Transverse colon (tissue), 4 donors: Measurements from ENCODE around the gene SASH1. TPM values are rescaled to one million over a fixed set of nuclear protein-coding genes. Genes with fewer than 3 reads are reported as not detected.
A peak's percentile ranks its signal among the peaks of the same experiment; 100 is the strongest.

ENCODE experiments used
- DNase-seq: peaks from one replicate; pipeline ENCODE4 v3.0.0-alpha.2; 2019
- H3K27ac ChIP-seq, 4 donors: fragments of 200-600 bp; sonication (generic); 2 replicates each; pipeline ENCODE4 v1.5.1; 2016 to 2018; ENCODE audit warnings: inconsistent platforms in 4 of 4
- H3K27me3 ChIP-seq: fragments of 200-600 bp; sonication (generic); 2 replicates; pipeline ENCODE4 v1.5.1; 2017; ENCODE audit warnings: inconsistent platforms
- H3K36me3 ChIP-seq, 4 donors: fragments of 200-600 bp; sonication (generic); 2 replicates each; pipeline ENCODE4 v1.5.1; 2017 to 2019; ENCODE audit warnings: inconsistent platforms in 4 of 4
- H3K4me1 ChIP-seq, 4 donors: fragments of 200-600 bp; sonication (generic); 2 replicates each; pipeline ENCODE4 v1.5.1; 2017 to 2020; ENCODE audit warnings: inconsistent platforms in 4 of 4
- H3K4me3 ChIP-seq, 4 donors: fragments of 200-600 bp; sonication (generic); 1 replicate in 1 of 4; 2 replicates in 3 of 4; pipeline versions ENCODE4 v1.5.1 to v1.6.1; 2017 to 2019; ENCODE audit warnings: inconsistent platforms in 4 of 4
- H3K9me3 ChIP-seq, 2 donors: fragments of 200-600 bp; sonication (generic); 2 replicates each; pipeline ENCODE4 v1.5.1; 2017 to 2019; ENCODE audit warnings: inconsistent platforms in 2 of 2
- EP300 ChIP-seq: sonication (generic); formaldehyde crosslinking; IDR thresholded peaks from one replicate; pipeline ENCODE4 v1.6.1; 2017; ENCODE audit warnings: antibody characterized with exemption, low read depth
- POLR2A ChIP-seq: fragments of 450-650 bp; IDR thresholded peaks from one replicate; pipeline ENCODE4 v1.6.1; 2016; ENCODE audit warnings: antibody characterized with exemption, mild to moderate bottlenecking, moderate library complexity
- POLR2AphosphoS5 ChIP-seq, 3 donors: sonication (generic); formaldehyde crosslinking; IDR thresholded peaks; one replicate each; pipeline ENCODE4 v1.6.1; 2016; ENCODE audit warnings: antibody characterized with exemption in 3 of 3
- WGBS, 2 donors: methylation state at CpG; one replicate each; pipeline ENCODE4 v1.1.5; 2018; ENCODE audit warnings: low coverage in 1 of 2; 5-methylcytosine and 5-hydroxymethylcytosine counted together
- in situ Hi-C, 4 donors: fragments of 200-750 bp; cut with MboI; loops; one replicate each; pipeline versions ENCODE4 v1.15.0 to v1.15.1; 2017; ENCODE audit warnings: low sequenced_read_pairs in 3 of 4, low pct_ligation_motif_present in 1 of 4, low pct_unique_long_range_greater_than_20kb in 1 of 4
- intact Hi-C: fragments of 100-400 bp; cut with DNase I; formaldehyde crosslinking; loops from one replicate; pipeline ENCODE4 v1.15.1; 2023; ENCODE audit warnings: low total_unique reads
- total RNA-seq, 4 donors: library from RNA; depleted of rRNA; stranded (reverse); fragments of >200 nt; gene quantifications; one replicate each; pipeline ENCODE4 v1.1.0, GENCODE V29; 2016
- TF ChIP-seq, protein P1 (sequence below), 5 experiments: fragments of 200-600 bp in 3 of 5; fragments of 450-650 bp in 2 of 5; sonication (generic) in 3 of 5; IDR thresholded peaks; 1 replicate in 2 of 5; 2 replicates in 3 of 5; pipeline ENCODE4 v1.5.1; 2016 to 2017; ENCODE audit warnings: antibody characterized with exemption in 5 of 5, inconsistent platforms in 3 of 5, mild to moderate bottlenecking in 2 of 5, moderate library complexity in 1 of 5

The SASH1 gene
- total RNA-seq, 4 donors from 2014 or later, result 16.5 to 71.6 (median 28.7) TPM

DNA sequence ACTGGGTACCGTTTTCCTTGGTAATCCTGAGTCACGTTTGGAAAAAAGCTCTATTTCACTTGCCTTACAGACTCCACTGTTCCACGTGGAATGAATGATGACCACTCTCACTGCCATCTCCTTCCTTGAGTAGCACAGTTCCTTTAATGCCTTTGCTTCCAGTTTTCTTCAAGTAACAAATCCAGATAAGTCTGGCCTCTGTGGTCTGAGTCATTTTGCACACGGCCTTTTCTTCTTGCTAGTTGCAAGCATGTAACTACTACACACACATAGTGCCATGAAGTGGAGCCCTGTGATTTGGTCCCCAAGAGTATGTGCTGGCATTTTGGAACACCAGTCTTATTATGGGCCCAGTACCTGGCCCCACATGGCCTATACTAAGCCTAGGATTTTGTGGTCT lies 182.8 kb downstream of the SASH1 start:
- H3K36me3 ChIP-seq, result no peaks in the 10 kb centered on the region
- intact Hi-C loops, result no loop called here
- peaks cover 0 to 24% (median 5%) of the 10 kb centered on the region in 4 donors for H3K4me1 ChIP-seq
- WGBS, 2 donors, result 54 to 62% methylated on average over 3 to 4 of the region's 4 CpGs
- in situ Hi-C loops, result no loop called here
- DNase-seq, result no peak
- H3K9me3 ChIP-seq, result no peaks in the 10 kb centered on the region
- peak overlapping the region; percentile 60 to 79 (median 70) for H3K27ac ChIP-seq
- TF ChIP-seq, protein P1, sequence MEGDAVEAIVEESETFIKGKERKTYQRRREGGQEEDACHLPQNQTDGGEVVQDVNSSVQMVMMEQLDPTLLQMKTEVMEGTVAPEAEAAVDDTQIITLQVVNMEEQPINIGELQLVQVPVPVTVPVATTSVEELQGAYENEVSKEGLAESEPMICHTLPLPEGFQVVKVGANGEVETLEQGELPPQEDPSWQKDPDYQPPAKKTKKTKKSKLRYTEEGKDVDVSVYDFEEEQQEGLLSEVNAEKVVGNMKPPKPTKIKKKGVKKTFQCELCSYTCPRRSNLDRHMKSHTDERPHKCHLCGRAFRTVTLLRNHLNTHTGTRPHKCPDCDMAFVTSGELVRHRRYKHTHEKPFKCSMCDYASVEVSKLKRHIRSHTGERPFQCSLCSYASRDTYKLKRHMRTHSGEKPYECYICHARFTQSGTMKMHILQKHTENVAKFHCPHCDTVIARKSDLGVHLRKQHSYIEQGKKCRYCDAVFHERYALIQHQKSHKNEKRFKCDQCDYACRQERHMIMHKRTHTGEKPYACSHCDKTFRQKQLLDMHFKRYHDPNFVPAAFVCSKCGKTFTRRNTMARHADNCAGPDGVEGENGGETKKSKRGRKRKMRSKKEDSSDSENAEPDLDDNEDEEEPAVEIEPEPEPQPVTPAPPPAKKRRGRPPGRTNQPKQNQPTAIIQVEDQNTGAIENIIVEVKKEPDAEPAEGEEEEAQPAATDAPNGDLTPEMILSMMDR (IDR thresholded peaks at IDR 0.05), result no peak
- no peak overlapping the region for H3K4me3 ChIP-seq
- H3K27me3 ChIP-seq, result no peaks in the 10 kb centered on the region

DNA sequence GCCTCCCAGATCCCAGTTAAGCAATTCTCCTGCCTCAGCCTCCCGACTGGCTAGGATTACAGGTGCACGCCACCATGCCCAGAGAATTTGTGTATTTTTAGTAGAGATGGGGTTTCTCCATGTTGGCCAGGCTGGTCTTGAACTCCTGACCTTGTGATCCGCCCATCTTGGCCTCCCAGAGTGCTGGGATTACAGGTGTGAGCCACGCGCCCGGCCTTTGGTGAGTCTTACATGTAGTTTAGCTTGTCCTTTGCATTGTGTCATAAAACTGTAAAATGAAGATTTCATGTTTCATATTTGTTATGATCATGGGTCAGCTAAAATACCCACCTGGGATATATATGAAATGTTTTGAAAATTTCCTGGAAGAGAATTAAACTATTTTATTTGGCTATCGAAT lies 183.5 kb downstream of the SASH1 start:
- in situ Hi-C loops (no loop called here), intact Hi-C loops (no loop called here)
- no peak for DNase-seq
- H3K27ac ChIP-seq, result peak overlapping the region; percentile 16 to 79 (median 70)
- no peak overlapping the region for H3K4me3 ChIP-seq
- no peaks in the 10 kb centered on the region for H3K27me3 ChIP-seq
- H3K36me3 ChIP-seq, result no peaks in the 10 kb centered on the region
- H3K9me3 ChIP-seq, result no peaks in the 10 kb centered on the region
- peaks cover 4 to 17% (median 5%) of the 10 kb centered on the region in 4 donors for H3K4me1 ChIP-seq
- WGBS, 2 donors, result 95 to 97% methylated on average over 1 to 7 of the region's 7 CpGs
- TF ChIP-seq POLR2A (no peak), POLR2AphosphoS5 (IDR thresholded peaks at IDR 0.05) (no peak)
- TF ChIP-seq, protein P1 (IDR thresholded peaks at IDR 0.05), result no peak

DNA sequence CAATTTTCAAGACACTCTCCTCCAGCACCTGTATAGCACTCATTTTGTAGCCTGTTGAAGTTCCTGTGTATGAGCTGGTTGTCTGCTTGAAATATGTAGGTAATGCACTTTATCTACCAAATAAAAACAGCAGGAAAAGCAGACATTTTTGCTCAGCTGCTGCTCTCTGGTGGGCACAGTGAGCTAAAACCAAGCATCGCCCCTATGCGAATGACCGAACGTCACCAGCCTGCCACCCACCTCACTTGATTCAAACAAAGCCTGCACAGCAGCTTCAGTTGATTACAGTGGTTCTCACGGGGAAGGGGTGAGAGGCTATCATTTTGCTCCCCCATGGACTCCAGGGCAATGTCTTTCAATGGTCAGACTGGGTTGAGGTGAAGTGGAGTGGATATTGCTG lies 185.7 kb downstream of the SASH1 start:
- H3K4me1 ChIP-seq, result peaks cover 0 to 13% (median 4%) of the 10 kb centered on the region in 4 donors
- H3K4me3 ChIP-seq, result no peak overlapping the region
- no peaks in the 10 kb centered on the region for H3K9me3 ChIP-seq
- H3K36me3 ChIP-seq, result peaks cover 0 to 7% (median under 1%) of the 10 kb centered on the region in 4 donors
- H3K27ac ChIP-seq, result no peak overlapping the region
- DNase-seq, result no peak
- intact Hi-C loops (no loop called here), in situ Hi-C loops (no loop called here)
- H3K27me3 ChIP-seq, result no peaks in the 10 kb centered on the region
- 75% methylated on average over 5 of the region's 5 CpGs; no CpG with 5 or more reads in 1 of the 2 donors for WGBS, 2 donors
- TF ChIP-seq, protein P1 (IDR thresholded peaks at IDR 0.05), result no peak
- TF ChIP-seq POLR2AphosphoS5 (IDR thresholded peaks at IDR 0.05) (no peak), POLR2A (no peak), EP300 (no peak)

DNA sequence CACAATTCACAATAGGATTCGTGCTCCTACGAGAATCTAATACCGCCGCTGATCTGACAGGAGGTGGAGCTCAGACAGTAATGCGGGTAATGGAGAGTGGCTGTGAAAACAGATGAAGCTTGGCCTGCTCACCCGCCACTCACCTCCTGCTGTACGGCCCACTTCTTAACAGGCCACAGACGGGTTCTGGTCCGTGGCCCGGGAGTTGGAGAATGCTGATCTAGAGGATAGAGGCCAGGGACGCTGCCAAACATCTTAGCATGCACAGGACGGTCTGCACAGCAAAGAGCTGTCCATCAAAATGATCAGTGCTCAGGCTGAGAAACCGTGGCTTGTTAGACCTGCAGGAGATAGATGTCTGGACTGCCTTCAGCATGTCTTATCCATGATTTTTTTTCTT lies 186.4 kb downstream of the SASH1 start:
- Histone ChIP-seq H3K27ac (no peak overlapping the region), H3K27me3 (no peaks in the 10 kb centered on the region), H3K4me1 (peaks cover 0 to 10% (median 4%) of the 10 kb centered on the region in 4 donors), H3K36me3 (peaks cover 0 to 7% (median 3%) of the 10 kb centered on the region in 4 donors), H3K4me3 (no peak overlapping the region), H3K9me3 (no peaks in the 10 kb centered on the region)
- in situ Hi-C loops, result no loop called here
- TF ChIP-seq POLR2A (no peak), EP300 (no peak), POLR2AphosphoS5 (IDR thresholded peaks at IDR 0.05) (no peak)
- TF ChIP-seq, protein P1 (IDR thresholded peaks at IDR 0.05), result no peak
- no peak for DNase-seq
- 92 to 100% methylated on average over 2 to 13 of the region's 13 CpGs for WGBS, 2 donors
- intact Hi-C loops, result no loop called here
